Stimulated activated naive CD8-positive, alpha-beta T cell treated with anti-CD3 and anti-CD28 coated beads, Interleukin-15, amount 100 ng/mL, for 72 hours (primary cell): Measurements from ENCODE around the gene EFCC1.

Experiments used
- ATAC-seq: fragments of 150-1000 bp; cut with Tn5 transposase; 2 replicates; pipeline ENCODE4 v1.10.0; 2021; ENCODE audit warnings: mild to moderate bottlenecking, moderate library complexity
- DNase-seq, 2 donors: peaks; one replicate each; pipeline ENCODE4 v3.0.0; 2021 to 2022
- H3K27ac Mint-ChIP-seq, 2 donors: one replicate each; pipeline ENCODE4 v1.8.0; 2022; ENCODE audit warnings: mild to moderate bottlenecking in 2 of 2, mixed read lengths in 2 of 2, moderate library complexity in 2 of 2
- H3K27me3 Mint-ChIP-seq: one replicate; pipeline ENCODE4 v1.8.0; 2022; ENCODE audit warnings: mixed read lengths
- H3K4me1 Mint-ChIP-seq: one replicate; pipeline ENCODE4 v1.8.0; 2022; ENCODE audit warnings: mild to moderate bottlenecking, mixed read lengths
- H3K4me3 Mint-ChIP-seq, 2 donors: one replicate each; pipeline ENCODE4 v1.8.0; 2022; ENCODE audit warnings: mild to moderate bottlenecking in 2 of 2, mixed read lengths in 2 of 2, moderate library complexity in 1 of 2
- H3K9me3 Mint-ChIP-seq, 2 donors: one replicate each; pipeline ENCODE4 v1.8.0; 2022; ENCODE audit warnings: mixed read lengths in 2 of 2

The EFCC1 gene

DNA sequence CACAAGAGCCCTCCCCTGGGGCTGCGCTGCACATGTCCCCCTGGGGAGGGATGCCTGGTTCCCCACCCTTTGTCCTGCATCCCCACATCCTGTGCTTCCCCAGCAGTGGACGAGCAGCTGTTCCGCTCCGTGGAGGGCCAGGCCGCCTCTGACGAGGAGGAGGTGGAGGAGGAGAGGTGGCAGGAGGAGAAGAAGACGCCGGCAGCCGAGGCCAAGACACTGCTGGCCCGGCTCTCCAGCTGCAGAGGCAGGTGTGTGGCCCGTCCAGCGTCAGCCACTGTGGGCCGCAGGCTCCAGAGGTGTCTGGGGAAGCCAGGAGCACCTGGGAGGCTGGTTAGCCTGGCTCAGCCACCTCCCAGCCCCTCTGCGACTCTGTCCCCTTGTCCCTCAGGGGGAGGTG lies 31.6 kb downstream of the EFCC1 start:
- Mint-ChIP-seq H3K27me3 (no peaks in the 10 kb centered on the region), H3K9me3 (no peaks in the 10 kb centered on the region), H3K4me1 (peaks cover 25% of the 10 kb centered on the region), H3K27ac (no peak overlapping the region), H3K4me3 (no peak overlapping the region)
- DNase-seq (no peak), ATAC-seq (no peak)

DNA sequence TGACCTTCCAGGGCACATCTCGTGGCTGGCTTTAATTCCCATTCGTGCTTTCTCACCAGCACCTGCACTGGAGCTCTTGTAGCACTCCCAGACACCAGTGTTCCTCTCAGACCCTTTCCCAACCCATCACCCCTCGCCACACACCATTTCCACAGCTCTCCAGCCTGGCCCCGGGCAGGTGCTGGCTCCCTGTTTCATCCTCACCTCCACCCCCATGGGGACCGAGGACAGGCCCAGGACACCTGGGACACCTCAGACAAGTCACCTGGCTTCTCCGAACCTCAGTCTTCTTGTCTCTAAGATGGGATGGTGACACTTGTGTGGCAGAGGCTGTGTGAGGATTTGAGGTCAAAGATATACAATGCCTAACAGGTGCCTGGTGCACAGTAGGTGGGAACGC lies 32.0 kb downstream of the EFCC1 start:
- Mint-ChIP-seq H3K27ac (no peak overlapping the region), H3K4me3 (no peak overlapping the region), H3K27me3 (no peaks in the 10 kb centered on the region), H3K4me1 (peaks cover 25% of the 10 kb centered on the region), H3K9me3 (no peaks in the 10 kb centered on the region)
- DNase-seq (no peak), ATAC-seq (no peak)

DNA sequence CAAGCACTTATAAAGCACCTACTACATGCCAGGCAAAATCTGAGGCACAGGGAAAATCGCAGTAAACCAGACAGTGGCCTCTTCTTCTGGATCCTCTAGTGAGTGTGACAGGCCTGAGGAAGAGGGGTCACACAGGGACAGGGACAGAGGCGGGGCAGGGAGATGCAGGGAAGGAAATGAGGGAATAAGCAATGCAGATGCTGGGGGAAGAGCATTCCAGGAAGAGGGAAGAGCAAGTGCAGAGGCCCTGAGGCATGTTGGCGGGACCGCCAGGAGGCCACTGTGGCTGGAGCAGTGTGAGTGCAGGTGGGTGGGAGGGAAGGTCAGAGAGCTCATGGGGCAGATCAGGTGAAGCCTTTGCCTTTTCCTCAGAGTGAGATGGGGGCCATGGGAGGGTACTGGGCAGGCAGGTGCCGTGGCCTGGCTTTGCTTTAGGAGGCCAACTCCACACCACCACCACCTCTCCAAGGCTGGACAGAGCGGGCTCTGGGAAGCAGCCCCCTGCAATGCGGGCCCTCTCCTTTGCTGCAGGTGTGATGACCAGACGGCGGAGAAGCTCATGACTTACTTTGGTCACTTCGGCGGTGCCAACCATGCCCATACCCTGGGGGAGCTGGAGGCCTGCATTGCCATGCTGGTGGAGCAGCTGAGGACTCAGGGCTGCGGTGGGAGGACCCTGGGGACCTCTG lies 32.7 kb downstream of the EFCC1 start:
- H3K27ac Mint-ChIP-seq, result no peak overlapping the region
- no peak overlapping the region for H3K4me3 Mint-ChIP-seq
- peaks cover 25% of the 10 kb centered on the region for H3K4me1 Mint-ChIP-seq
- no peaks in the 10 kb centered on the region for H3K9me3 Mint-ChIP-seq
- ATAC-seq, result no peak
- no peaks in the 10 kb centered on the region for H3K27me3 Mint-ChIP-seq
- DNase-seq, result no peak

DNA sequence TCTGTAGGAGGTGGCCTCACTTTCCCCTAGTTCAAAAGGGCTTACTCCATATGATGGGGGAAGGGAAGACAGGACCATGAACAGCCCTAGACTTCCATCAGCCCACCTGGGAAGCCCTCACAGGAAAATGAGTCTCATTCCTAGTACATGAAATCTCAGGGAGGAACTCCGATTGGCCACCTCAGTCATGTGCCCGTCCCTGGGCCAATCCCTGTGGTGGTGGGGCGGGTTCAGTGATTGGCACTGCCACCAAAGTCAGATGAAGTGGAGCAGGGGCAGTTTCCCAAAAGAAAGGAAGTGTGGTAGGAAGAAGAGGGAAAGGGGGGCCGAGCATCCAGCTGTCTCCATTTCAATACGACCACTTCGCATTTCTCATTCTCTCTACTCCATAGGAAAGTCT lies 33.5 kb downstream of the EFCC1 start:
- peaks cover 31% of the 10 kb centered on the region for H3K4me1 Mint-ChIP-seq
- H3K4me3 Mint-ChIP-seq, result no peak overlapping the region
- no peak overlapping the region for H3K27ac Mint-ChIP-seq
- DNase-seq (no peak), ATAC-seq (no peak)
- no peaks in the 10 kb centered on the region for H3K9me3 Mint-ChIP-seq
- H3K27me3 Mint-ChIP-seq, result peaks cover 8% of the 10 kb centered on the region

DNA sequence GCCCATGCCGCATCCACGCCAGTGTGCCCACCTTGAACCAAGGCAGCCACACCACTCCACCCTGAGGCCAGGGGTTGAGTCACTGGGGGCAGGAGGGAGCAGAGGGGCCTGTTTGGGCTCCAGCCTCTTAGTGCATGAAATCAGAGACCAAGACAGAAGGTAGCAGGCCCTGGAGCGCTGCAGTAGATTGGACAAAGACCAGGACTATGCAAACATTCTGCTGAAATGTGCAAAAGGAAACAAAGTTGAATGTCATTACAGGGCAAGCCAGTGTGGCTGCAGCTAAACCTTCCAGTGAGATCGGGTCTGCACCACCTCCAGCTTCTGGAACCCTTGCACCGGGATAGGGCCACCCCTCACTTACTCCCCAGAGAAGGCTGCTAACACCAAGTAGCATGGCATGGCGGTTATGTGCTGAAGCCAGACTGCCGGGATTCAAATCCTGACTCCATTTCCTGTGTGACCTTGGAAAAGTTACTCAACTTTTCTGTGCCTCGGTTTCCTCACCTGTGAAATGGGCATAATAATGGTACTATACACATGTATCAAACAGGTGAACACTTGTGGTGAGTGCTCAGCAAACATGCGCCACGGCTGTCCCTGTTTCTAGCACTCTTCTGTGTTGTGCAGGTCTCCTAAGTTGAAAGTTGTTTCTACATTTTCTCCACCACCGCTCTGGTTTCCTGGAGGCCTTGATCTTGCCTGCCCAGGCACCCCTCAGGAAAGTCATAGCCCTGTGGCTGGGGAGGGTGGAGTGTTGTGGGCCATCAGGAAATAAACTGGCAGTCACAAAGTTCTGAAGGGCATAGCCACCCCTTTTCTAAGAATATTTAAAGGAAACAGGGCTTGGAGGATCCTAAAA lies 34.5 kb downstream of the EFCC1 start:
- no peak overlapping the region for H3K4me3 Mint-ChIP-seq
- H3K4me1 Mint-ChIP-seq, result peaks cover 35% of the 10 kb centered on the region
- H3K9me3 Mint-ChIP-seq, result no peaks in the 10 kb centered on the region
- ATAC-seq, result no peak
- DNase-seq, result no peak
- H3K27me3 Mint-ChIP-seq, result peaks cover 17% of the 10 kb centered on the region
- H3K27ac Mint-ChIP-seq, result peak overlapping the region in 1 of 2 donors; percentile 49

DNA sequence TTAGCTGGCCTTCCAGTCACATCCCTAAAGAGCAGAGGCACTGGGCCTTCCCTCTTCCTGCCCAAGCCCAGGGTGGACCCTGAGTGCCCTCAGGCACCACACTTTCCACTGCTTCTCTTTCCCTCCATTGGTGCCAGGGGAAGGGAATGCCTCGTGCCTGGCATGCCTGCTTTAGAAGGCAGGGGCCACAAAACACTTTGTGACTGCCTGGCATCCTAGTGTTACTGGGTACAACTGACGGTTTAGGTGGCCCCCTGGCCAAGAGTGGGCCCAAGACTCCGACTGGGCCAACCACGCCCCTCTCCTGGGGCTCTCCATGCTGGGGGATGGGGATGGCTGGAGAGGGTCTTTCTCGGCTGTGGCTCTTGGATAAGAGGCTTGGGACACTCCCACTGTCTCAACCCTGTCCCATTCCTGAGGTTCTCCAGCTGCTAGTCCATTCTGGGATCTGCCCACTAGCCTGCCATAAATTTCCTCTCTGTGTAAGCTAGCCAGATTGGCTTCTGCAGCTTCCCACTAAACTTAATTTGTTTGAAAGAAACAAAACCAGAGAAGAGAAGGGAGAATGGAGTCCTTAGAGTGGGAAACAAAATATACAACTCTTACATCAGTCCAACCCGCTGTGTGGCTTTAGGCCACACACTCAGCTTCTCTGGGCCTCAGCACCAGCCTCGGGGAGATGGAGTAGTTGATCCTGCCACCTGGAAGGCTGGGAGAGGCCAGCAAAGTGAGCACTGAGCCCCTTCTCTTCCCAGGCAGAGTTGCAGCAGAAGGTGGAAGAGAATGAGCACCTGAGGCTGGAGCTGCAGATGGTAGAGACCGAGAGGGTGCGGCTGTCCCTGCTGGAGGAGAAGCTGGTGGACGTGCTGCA lies 35.4 kb downstream of the EFCC1 start:
- peaks cover 35% of the 10 kb centered on the region for H3K4me1 Mint-ChIP-seq
- no peak overlapping the region for H3K27ac Mint-ChIP-seq
- no peaks in the 10 kb centered on the region for H3K9me3 Mint-ChIP-seq
- no peak overlapping the region for H3K4me3 Mint-ChIP-seq
- no peak for DNase-seq
- H3K27me3 Mint-ChIP-seq, result peaks cover 17% of the 10 kb centered on the region
- no peak for ATAC-seq

DNA sequence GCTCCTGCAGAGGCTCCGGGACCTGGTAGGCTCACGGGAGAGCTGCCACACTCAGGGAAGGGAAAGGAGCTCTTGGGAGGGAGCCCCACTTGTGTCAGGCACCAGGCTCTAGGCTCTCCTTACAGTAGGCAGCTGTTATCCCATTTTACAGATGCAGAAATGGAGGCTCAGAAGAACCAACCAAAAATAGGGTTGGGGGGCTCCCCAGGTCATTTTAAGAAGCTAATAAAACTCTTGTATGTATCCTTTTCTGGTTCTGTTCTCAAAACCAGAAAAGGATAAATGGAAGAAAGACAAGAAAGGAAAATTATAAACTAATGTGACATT lies 36.0 kb downstream of the EFCC1 start:
- Mint-ChIP-seq H3K9me3 (no peaks in the 10 kb centered on the region), H3K27ac (no peak overlapping the region), H3K27me3 (peaks cover 17% of the 10 kb centered on the region), H3K4me3 (no peak overlapping the region), H3K4me1 (peaks cover 35% of the 10 kb centered on the region)
- ATAC-seq (no peak), DNase-seq (no peak)

DNA sequence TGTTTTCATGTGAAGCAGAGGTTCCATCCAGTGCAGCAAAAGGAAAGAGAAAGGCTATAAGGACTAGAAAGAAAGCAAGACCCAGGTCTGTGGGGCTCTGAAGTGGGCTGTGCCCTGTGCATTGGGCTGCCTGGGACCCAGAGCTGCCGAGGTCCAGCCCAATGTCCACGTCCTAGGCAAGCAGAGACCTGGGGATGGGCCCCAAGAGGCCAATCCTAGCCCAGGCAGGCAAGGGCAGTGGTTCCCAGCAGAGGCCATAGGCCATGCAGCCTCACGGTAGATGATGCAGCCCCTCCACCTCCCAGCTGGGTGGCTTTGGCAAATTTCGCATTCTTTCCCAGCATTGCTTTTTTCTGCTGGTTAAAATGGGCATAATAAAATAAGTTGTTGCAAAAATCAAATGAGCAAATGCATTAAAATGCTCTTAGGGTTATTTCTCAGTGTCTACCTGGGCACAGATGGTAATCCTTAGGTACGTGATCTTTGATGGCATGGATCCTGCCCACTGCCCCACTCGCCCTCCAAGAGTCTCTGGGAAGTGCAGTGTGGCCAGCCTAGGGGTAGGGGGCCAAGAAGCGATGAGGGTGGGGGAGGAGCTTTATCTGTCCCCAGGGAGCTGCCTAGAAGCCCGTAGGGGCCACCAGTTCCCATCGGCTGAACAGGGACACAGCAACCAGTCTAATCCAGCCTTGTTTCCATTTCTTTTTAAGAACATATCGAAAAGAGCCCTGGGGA lies 37.2 kb downstream of the EFCC1 start:
- ATAC-seq (no peak), DNase-seq (no peak)
- Mint-ChIP-seq H3K9me3 (no peaks in the 10 kb centered on the region), H3K27me3 (peaks cover 17% of the 10 kb centered on the region), H3K4me1 (peaks cover 35% of the 10 kb centered on the region), H3K27ac (no peak overlapping the region), H3K4me3 (no peak overlapping the region)

DNA sequence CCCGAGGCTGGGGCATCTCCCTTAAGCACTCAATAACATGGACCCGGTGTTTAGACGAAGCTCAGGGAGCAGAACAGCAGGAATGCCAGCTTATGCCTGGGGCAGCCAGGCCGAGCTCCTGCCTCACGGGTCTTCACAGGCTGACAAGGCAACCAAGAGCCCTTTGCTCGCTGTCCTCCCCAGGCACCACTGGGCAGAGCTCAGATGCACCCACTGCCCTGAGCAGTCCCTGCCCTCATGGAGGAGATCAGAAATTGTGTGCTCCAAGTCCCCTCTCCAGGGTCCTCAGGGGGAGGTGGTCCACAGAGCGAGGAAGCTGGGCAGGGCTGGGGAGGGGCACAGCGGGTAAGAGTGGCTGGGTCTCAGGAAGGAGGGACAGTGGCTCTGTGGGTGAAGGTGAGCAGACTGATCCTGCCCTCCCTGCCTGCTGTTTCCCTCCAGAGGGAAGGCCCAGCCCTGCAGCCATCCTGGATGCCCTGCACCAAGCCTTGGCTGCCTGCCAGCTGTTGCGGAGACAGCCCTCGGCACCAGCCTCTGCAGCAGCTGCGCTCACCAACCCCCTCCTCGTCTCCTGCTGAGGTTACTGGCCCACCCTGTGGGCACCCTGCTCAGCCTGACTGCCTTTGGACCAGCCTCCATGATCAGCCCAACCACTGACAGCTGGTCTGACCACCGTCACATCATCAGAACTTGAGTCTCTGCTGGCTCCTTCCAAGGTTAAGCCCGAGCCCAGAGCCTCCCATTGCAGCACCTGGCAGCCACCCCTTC lies 38.4 kb downstream of the EFCC1 start:
- Mint-ChIP-seq H3K27ac (no peak overlapping the region), H3K27me3 (peaks cover 25% of the 10 kb centered on the region), H3K4me1 (peaks cover 34% of the 10 kb centered on the region), H3K4me3 (no peak overlapping the region), H3K9me3 (no peaks in the 10 kb centered on the region)
- ATAC-seq (no peak), DNase-seq (no peak)

DNA sequence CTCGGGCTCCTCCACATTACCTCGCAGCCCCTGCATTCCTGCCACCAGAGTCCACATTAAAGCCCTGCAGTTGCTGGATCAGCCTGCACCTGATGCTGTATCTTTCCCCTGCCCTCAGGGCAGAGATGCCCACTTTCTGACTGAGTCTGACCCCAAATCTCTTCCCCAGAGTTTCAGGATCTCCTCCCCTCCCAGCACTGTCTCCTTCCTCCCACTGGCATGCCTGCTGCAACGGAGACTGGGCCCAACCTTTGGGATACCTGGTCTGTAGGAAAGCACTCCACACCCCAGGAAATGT lies 38.9 kb downstream of the EFCC1 start:
- Mint-ChIP-seq H3K4me3 (no peak overlapping the region), H3K27me3 (peaks cover 25% of the 10 kb centered on the region), H3K4me1 (peaks cover 29% of the 10 kb centered on the region), H3K27ac (no peak overlapping the region), H3K9me3 (no peaks in the 10 kb centered on the region)
- ATAC-seq (no peak), DNase-seq (no peak)

DNA sequence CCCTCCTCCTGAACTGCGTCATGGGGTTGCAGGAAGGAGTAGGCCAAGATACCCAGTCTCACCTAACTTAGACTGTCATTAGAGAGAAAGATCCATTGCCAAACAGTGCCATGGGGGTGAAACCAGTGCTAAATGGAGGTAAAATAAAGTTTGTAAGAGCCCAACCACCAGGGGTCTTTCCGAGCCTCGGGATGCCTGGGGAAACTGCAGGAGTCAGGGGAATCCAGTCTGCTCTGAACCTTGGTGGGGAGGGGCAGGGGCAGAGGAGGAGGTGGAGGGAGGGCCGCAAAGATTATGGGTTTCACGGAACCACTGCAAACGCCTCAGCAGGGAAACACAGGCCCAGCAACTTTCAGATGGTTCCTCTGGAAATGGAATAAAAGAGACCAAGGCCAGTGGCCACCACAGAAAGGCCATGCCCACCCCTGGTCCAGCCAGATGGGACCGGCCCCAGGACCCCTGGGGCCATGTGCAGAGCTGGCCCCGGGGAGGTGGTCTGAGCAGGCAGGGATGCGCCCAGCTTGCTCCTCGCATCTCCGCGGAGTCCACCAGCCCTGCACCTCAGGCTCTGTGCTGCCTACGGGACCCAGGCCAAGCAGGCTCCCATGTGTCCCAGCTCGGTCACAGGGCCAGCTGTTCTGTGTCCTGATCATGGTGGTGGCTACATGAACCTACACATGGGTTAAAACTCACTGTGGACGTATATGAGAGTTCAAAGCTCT lies 39.6 kb downstream of the EFCC1 start:
- H3K4me1 Mint-ChIP-seq, result peaks cover 21% of the 10 kb centered on the region
- no peak overlapping the region for H3K27ac Mint-ChIP-seq
- H3K9me3 Mint-ChIP-seq, result no peaks in the 10 kb centered on the region
- no peak overlapping the region for H3K4me3 Mint-ChIP-seq
- DNase-seq (no peak), ATAC-seq (no peak)
- H3K27me3 Mint-ChIP-seq, result peaks cover 25% of the 10 kb centered on the region

DNA sequence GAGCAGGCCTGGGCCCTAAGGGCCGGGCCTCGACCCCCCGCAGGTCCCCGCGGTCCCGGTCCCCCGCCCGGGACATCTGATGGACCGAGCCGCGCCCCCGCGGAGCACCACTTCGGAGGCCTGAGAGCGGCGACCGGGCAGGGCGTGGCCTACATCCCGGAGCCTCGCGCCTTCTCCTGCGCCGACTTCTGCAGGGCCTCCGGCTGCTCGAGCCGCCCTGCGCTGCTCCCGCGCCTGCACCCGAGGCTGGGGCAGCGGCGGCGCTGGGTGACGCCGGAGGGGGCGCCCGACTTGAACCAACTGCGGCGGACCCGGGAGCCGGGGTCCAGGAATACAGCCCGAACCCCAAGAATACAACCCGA lies 44.6 kb downstream of the EFCC1 start:
- peak; percentile 89 for ATAC-seq
- H3K27ac Mint-ChIP-seq, result no peak overlapping the region
- H3K4me1 Mint-ChIP-seq, result no peaks in the 10 kb centered on the region
- H3K27me3 Mint-ChIP-seq, result peaks cover 8% of the 10 kb centered on the region
- DNase-seq, result peak; percentile 55 to 58
- peak overlapping the region; percentile 66 to 67 for H3K4me3 Mint-ChIP-seq
- peaks cover 5 to 9% of the 10 kb centered on the region in 2 donors for H3K9me3 Mint-ChIP-seq

DNA sequence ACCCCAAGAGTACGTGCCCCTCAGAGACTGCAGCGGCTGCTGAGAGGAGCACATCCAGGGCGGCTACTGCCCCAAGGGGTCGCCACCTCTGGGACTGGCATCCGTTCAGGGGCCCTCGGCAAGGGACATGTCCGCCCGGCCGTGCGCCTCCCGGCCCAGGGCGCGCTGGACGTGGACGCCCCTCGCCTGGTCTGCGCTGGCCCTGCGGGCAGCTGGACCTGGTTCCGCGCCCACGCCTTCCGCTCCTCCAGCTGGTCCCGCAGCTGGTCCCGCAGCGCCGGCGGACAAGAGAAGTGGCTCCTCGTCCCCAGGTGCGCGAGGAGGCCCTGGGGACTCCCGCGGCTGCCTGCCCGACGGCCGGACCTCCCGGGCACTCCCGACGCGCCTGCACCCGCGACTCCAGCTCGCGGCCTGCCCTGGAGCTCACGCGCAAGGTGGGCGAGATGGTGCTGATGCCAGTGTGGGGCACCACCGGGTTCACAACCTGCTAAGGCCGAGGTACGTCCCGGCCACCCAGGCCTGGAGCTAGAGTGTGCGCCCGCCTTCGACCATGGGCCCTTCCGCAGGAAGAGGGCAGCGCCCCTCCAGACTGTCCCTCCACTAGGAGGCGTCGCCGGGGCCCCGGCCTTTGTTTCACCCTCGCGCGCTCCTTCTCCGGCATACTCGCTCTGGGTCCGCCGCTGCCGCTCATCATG lies 45.1 kb downstream of the EFCC1 start:
- ATAC-seq (peak; percentile 71), DNase-seq (no peak)
- Mint-ChIP-seq H3K27me3 (peaks cover 8% of the 10 kb centered on the region), H3K4me1 (no peaks in the 10 kb centered on the region), H3K27ac (peak overlapping the region in 1 of 2 donors; percentile 71), H3K9me3 (peaks cover 5 to 9% of the 10 kb centered on the region in 2 donors), H3K4me3 (peak overlapping the region; percentile 43 to 67)
